Naive thymus-derived CD4-positive, alpha-beta T cell (primary cell): ENCODE measurements around the gene GPHN. TPM values are rescaled to one million over a fixed set of nuclear protein-coding genes. Genes with fewer than 3 reads are reported as not detected.
A peak's percentile ranks its signal among the peaks of the same experiment; 100 is the strongest.

ENCODE experiments used
- ATAC-seq: fragments of 150-1000 bp; cut with Tn5 transposase; 2 replicates; pipeline ENCODE4 v1.10.0; 2021; ENCODE audit warnings: mild to moderate bottlenecking, moderate library complexity
- CTCF ChIA-PET: fragments of 350-600 bp; sonication (Branson Sonifier 250); formaldehyde crosslinking; loops from one replicate; lab custom pipeline; 2021; ENCODE audit warnings: antibody characterized with exemption; lab: Charles Lee
- POLR2A ChIA-PET: fragments of 350-600 bp; sonication (Branson Sonifier 250); formaldehyde crosslinking; loops from one replicate; lab custom pipeline; 2021; ENCODE audit warnings: antibody characterized with exemption, inconsistent platforms; lab: Charles Lee
- DNase-seq, 9 donors: peaks; one replicate each; pipeline versions ENCODE4 v3.0.0 to v3.0.0-alpha.2; 2020 to 2022; ENCODE audit warnings: mixed read lengths in 1 of 9
- H3K27ac ChIP-seq: one replicate; pipeline ENCODE4 v1.7.0; 2013; ENCODE audit warnings: mild to moderate bottlenecking, low read depth, low read length, moderate library complexity
- H3K27me3 ChIP-seq, 2 donors: one replicate each; pipeline ENCODE4 v1.7.0; 2013; ENCODE audit warnings: low read length in 2 of 2, mild to moderate bottlenecking in 2 of 2, moderate library complexity in 2 of 2; ENCODE audit not compliant: control insufficient read depth in 2 of 2, insufficient read depth in 2 of 2
- H3K36me3 ChIP-seq, 3 experiments: 1 replicate in 2 of 3; 2 replicates in 1 of 3; pipeline ENCODE4 v1.7.0; 2013; ENCODE audit warnings: low read length in 3 of 3, mild to moderate bottlenecking in 3 of 3, moderate library complexity in 1 of 3; ENCODE audit not compliant: insufficient read depth in 3 of 3, control insufficient read depth in 2 of 3
- H3K4me1 ChIP-seq, 2 donors: one replicate each; pipeline ENCODE4 v1.7.0; 2013; ENCODE audit warnings: low read length in 2 of 2, mild to moderate bottlenecking in 2 of 2, moderate library complexity in 1 of 2; ENCODE audit not compliant: control insufficient read depth in 2 of 2, insufficient read depth in 2 of 2
- H3K4me3 ChIP-seq: 2 replicates; pipeline ENCODE4 v1.7.0; 2013; ENCODE audit warnings: mild to moderate bottlenecking, low read length
- H3K9me3 ChIP-seq, 3 experiments: 1 replicate in 2 of 3; 2 replicates in 1 of 3; pipeline ENCODE4 v1.7.0; 2013; ENCODE audit warnings: low read length in 3 of 3; ENCODE audit not compliant: control insufficient read depth in 2 of 3
- H3K27ac Mint-ChIP-seq, 9 donors: one replicate each; pipeline ENCODE4 v1.8.0; 2020 to 2022; ENCODE audit warnings: mixed read lengths in 9 of 9, mild to moderate bottlenecking in 8 of 9, moderate library complexity in 5 of 9, inconsistent platforms in 2 of 9
- H3K27me3 Mint-ChIP-seq, 5 donors: one replicate each; pipeline ENCODE4 v1.8.0; 2021 to 2022; ENCODE audit warnings: mixed read lengths in 5 of 5, mild to moderate bottlenecking in 1 of 5
- H3K36me3 Mint-ChIP-seq, 5 donors: one replicate each; pipeline ENCODE4 v1.8.0; 2020 to 2022; ENCODE audit warnings: mixed read lengths in 5 of 5, mild to moderate bottlenecking in 3 of 5, inconsistent platforms in 1 of 5
- H3K4me1 Mint-ChIP-seq, 7 donors: one replicate each; pipeline ENCODE4 v1.8.0; 2020 to 2022; ENCODE audit warnings: mixed read lengths in 7 of 7, mild to moderate bottlenecking in 3 of 7, inconsistent platforms in 1 of 7
- H3K4me3 Mint-ChIP-seq, 10 donors: one replicate each; pipeline ENCODE4 v1.8.0; 2020 to 2022; ENCODE audit warnings: mild to moderate bottlenecking in 10 of 10, mixed read lengths in 10 of 10, moderate library complexity in 6 of 10, inconsistent platforms in 2 of 10
- H3K9me3 Mint-ChIP-seq, 11 donors: one replicate each; pipeline ENCODE4 v1.8.0; 2020 to 2022; ENCODE audit warnings: mixed read lengths in 11 of 11, mild to moderate bottlenecking in 4 of 11, inconsistent platforms in 1 of 11, moderate library complexity in 1 of 11
- intact Hi-C, 2 donors: fragments of 100-400 bp; cut with micrococcal nuclease; formaldehyde crosslinking; loops; one replicate each; pipeline ENCODE4 v1.15.1; 2023
- polyA plus RNA-seq, 2 donors: library from polyadenylated mRNA; unstranded; fragments of 300-500 nt; fragmentation: Illumina TruSeq; gene quantifications; one replicate each; pipeline ENCODE4 v1.2.3, GENCODE V29; 2021
- total RNA-seq, 6 experiments: library from RNA in 5 of 6; stranded (reverse) in 5 of 6; gene quantifications; 1 replicate in 5 of 6; 2 replicates in 1 of 6; pipeline ENCODE4 v1.2.3 and lab custom pipeline; 2021 to 2026

GPHN gene
- total and polyA plus RNA-seq, 7 experiments from 2014 or later: 6.0 to 28.1 (median 14.3) TPM

- intact Hi-C loops: no loop called here
- no peaks in the 10 kb centered on the region for H3K27me3 ChIP-seq
- H3K9me3 ChIP-seq: no peaks in the 10 kb centered on the region
- peaks cover 2 to 17% (median 8%) of the 10 kb centered on the region in 7 donors for H3K4me1 Mint-ChIP-seq
- peaks cover 3 to 32% (median 21%) of the 10 kb centered on the region in 5 donors for H3K36me3 Mint-ChIP-seq
- no peaks in the 10 kb centered on the region for H3K27me3 Mint-ChIP-seq
- ATAC-seq (no peak), DNase-seq (no peak)
- no peak overlapping the region for H3K27ac Mint-ChIP-seq
- no peak overlapping the region for H3K27ac ChIP-seq
- H3K36me3 ChIP-seq: no peaks in the 10 kb centered on the region
- H3K4me1 ChIP-seq: no peaks in the 10 kb centered on the region
- H3K4me3 Mint-ChIP-seq: no peak overlapping the region
- ChIA-PET POLR2A (no interaction called here), CTCF (no interaction called here)
- H3K4me3 ChIP-seq: no peak overlapping the region
- H3K9me3 Mint-ChIP-seq: peaks cover 0 to 13% (median 2%) of the 10 kb centered on the region in 11 donors
These were observed 563.6 kb downstream of the GPHN start for GRCh38 chr14:67071506-67071905.

- intact Hi-C loops: no loop called here
- DNase-seq (no peak), ATAC-seq (no peak)
- H3K4me1 Mint-ChIP-seq: no peaks in the 10 kb centered on the region
- H3K4me3 Mint-ChIP-seq: no peak overlapping the region
- CTCF ChIA-PET: no interaction called here
- H3K27ac Mint-ChIP-seq: no peak overlapping the region
- Histone ChIP-seq H3K27ac (no peak overlapping the region), H3K9me3 (no peaks in the 10 kb centered on the region), H3K27me3 (no peaks in the 10 kb centered on the region), H3K4me3 (no peak overlapping the region), H3K4me1 (no peaks in the 10 kb centered on the region), H3K36me3 (no peaks in the 10 kb centered on the region)
- peaks cover 0 to 34% (median 15%) of the 10 kb centered on the region in 5 donors for H3K36me3 Mint-ChIP-seq
- H3K27me3 Mint-ChIP-seq: no peaks in the 10 kb centered on the region
- POLR2A ChIA-PET: no interaction called here
- H3K9me3 Mint-ChIP-seq: peaks cover 0 to 20% (median 5%) of the 10 kb centered on the region in 11 donors
These were observed 570.0 kb downstream of the GPHN start for GRCh38 chr14:67077921-67078320.

- Histone ChIP-seq H3K27ac (no peak overlapping the region), H3K9me3 (no peaks in the 10 kb centered on the region), H3K36me3 (no peaks in the 10 kb centered on the region), H3K4me1 (no peaks in the 10 kb centered on the region), H3K27me3 (no peaks in the 10 kb centered on the region), H3K4me3 (no peak overlapping the region)
- Mint-ChIP-seq H3K4me1 (no peaks in the 10 kb centered on the region), H3K9me3 (peaks cover 0 to 20% (median 5%) of the 10 kb centered on the region in 11 donors), H3K27ac (no peak overlapping the region), H3K36me3 (peaks cover 0 to 45% (median 22%) of the 10 kb centered on the region in 5 donors), H3K27me3 (no peaks in the 10 kb centered on the region), H3K4me3 (no peak overlapping the region)
- intact Hi-C loops: no loop called here
- ATAC-seq: no peak
- CTCF ChIA-PET: interaction anchor here (0.6 kb wide), 1 partner anchor 897 kb away, joined by 3 read pairs; no protein-coding TSS in a partner anchor
- POLR2A ChIA-PET: interaction anchor here (0.6 kb wide), 1 partner anchor 22 kb away, joined by 5 read pairs; no protein-coding TSS in a partner anchor
- DNase-seq: no peak
These were observed 571.9 kb downstream of the GPHN start for GRCh38 chr14:67079846-67080245.

GRCh38 chr14:67108230-67108629, 600.3 kb downstream of the GPHN start:
- ChIA-PET CTCF (no interaction called here), POLR2A (no interaction called here)
- H3K9me3 Mint-ChIP-seq: peaks cover 0 to 38% (median 20%) of the 10 kb centered on the region in 11 donors
- Histone ChIP-seq H3K4me3 (no peak overlapping the region), H3K4me1 (no peaks in the 10 kb centered on the region), H3K27ac (no peak overlapping the region), H3K36me3 (no peaks in the 10 kb centered on the region), H3K27me3 (no peaks in the 10 kb centered on the region), H3K9me3 (no peaks in the 10 kb centered on the region)
- ATAC-seq (no peak), DNase-seq (no peak)
- H3K4me1 Mint-ChIP-seq: no peaks in the 10 kb centered on the region
- H3K27me3 Mint-ChIP-seq: no peaks in the 10 kb centered on the region
- intact Hi-C loops: no loop called here
- peak overlapping the region in 1 of 9 donors; percentile 10 for H3K27ac Mint-ChIP-seq
- no peak overlapping the region for H3K4me3 Mint-ChIP-seq
- H3K36me3 Mint-ChIP-seq: peaks cover 4 to 47% (median 42%) of the 10 kb centered on the region in 5 donors

- POLR2A ChIA-PET: no interaction called here
- intact Hi-C loops: no loop called here
These were observed 603.1 kb downstream of the GPHN start for GRCh38 chr14:67111022-67111421.

GRCh38 chr14:67112344-67112743, 604.4 kb downstream of the GPHN start:
- ChIA-PET POLR2A (no interaction called here), CTCF (no interaction called here)
- Mint-ChIP-seq H3K9me3 (no peaks in the 10 kb centered on the region), H3K4me1 (no peaks in the 10 kb centered on the region), H3K27ac (no peak overlapping the region), H3K27me3 (no peaks in the 10 kb centered on the region), H3K4me3 (no peak overlapping the region), H3K36me3 (peaks cover 0 to 17% (median 7%) of the 10 kb centered on the region in 5 donors)
- Histone ChIP-seq H3K36me3 (no peaks in the 10 kb centered on the region), H3K27ac (no peak overlapping the region), H3K9me3 (no peaks in the 10 kb centered on the region), H3K27me3 (no peaks in the 10 kb centered on the region), H3K4me3 (no peak overlapping the region), H3K4me1 (no peaks in the 10 kb centered on the region)
- ATAC-seq: no peak
- intact Hi-C loops: no loop called here
- DNase-seq: no peak

More at GRCh38 chr14:67111022-67111421, 603.1 kb downstream of the GPHN start:
- H3K27ac ChIP-seq: no peak overlapping the region
- DNase-seq: no peak
- H3K36me3 ChIP-seq: no peaks in the 10 kb centered on the region
- H3K9me3 ChIP-seq: no peaks in the 10 kb centered on the region
- Mint-ChIP-seq H3K9me3 (peaks cover 0 to 10% (median 5%) of the 10 kb centered on the region in 11 donors), H3K4me3 (no peak overlapping the region), H3K27me3 (no peaks in the 10 kb centered on the region), H3K27ac (no peak overlapping the region), H3K36me3 (peaks cover under 1 to 25% (median 17%) of the 10 kb centered on the region in 5 donors), H3K4me1 (no peaks in the 10 kb centered on the region)
- CTCF ChIA-PET: no interaction called here
- no peaks in the 10 kb centered on the region for H3K4me1 ChIP-seq
- no peaks in the 10 kb centered on the region for H3K27me3 ChIP-seq
- ATAC-seq: no peak
- no peak overlapping the region for H3K4me3 ChIP-seq

- POLR2A ChIA-PET: interaction anchor here (0.7 kb wide), 1 partner anchor 487 kb away, joined by 3 read pairs; no protein-coding TSS in a partner anchor
- no peak overlapping the region for H3K4me3 ChIP-seq
- no peak for ATAC-seq
- Mint-ChIP-seq H3K4me1 (no peaks in the 10 kb centered on the region), H3K4me3 (no peak overlapping the region), H3K36me3 (peaks cover 8 to 40% (median 23%) of the 10 kb centered on the region in 5 donors), H3K27me3 (no peaks in the 10 kb centered on the region), H3K9me3 (peaks cover 0 to 6% (median 0%) of the 10 kb centered on the region in 11 donors), H3K27ac (no peak overlapping the region)
- DNase-seq: no peak
- H3K27me3 ChIP-seq: no peaks in the 10 kb centered on the region
- H3K27ac ChIP-seq: no peak overlapping the region
- intact Hi-C loops: no loop called here
- no peaks in the 10 kb centered on the region for H3K9me3 ChIP-seq
- H3K4me1 ChIP-seq: no peaks in the 10 kb centered on the region
- no peaks in the 10 kb centered on the region for H3K36me3 ChIP-seq
- CTCF ChIA-PET: no interaction called here
These were observed 619.2 kb downstream of the GPHN start for GRCh38 chr14:67127174-67127573.
